DMS153 treated with DMSO at 0.1 percent for 48 hours (cell line): ENCODE data around the gene HABP4.

Experiments used
- DNase-seq: peaks from one replicate; lab custom pipeline; 2025; ENCODE audit not compliant: unreplicated experiment; lab: John Stamatoyannopoulos, UW

HABP4 gene

GRCh38 chr9:96467784-96468183 is 17.8 kb downstream of the HABP4 start:
- DNase-seq = no peak

- no peak for DNase-seq
Observed at GRCh38 chr9:96476013-96476412, 26.0 kb downstream of the HABP4 start.

GRCh38 chr9:96476591-96476990 is 26.6 kb downstream of the HABP4 start:
- DNase-seq = no peak

GRCh38 chr9:96478829-96479371 is 28.9 kb downstream of the HABP4 start:
- DNase-seq = no peak

GRCh38 chr9:96480736-96481135 is 30.8 kb downstream of the HABP4 start:
- DNase-seq = no peak

GRCh38 chr9:96482476-96482875 is 32.5 kb downstream of the HABP4 start:
- DNase-seq = no peak

- no peak for DNase-seq
Observed at GRCh38 chr9:96483197-96483596, 33.2 kb downstream of the HABP4 start.

GRCh38 chr9:96483733-96484390 is 33.9 kb downstream of the HABP4 start:
- DNase-seq = no peak

GRCh38 chr9:96484521-96484931 is 34.6 kb downstream of the HABP4 start:
- no peak for DNase-seq

GRCh38 chr9:96485280-96485679 is 35.3 kb downstream of the HABP4 start:
- no peak for DNase-seq

- no peak for DNase-seq
Observed at GRCh38 chr9:96486386-96487028, 36.5 kb downstream of the HABP4 start.

- no peak for DNase-seq
Observed at GRCh38 chr9:96487029-96487396, 37.0 kb downstream of the HABP4 start.

GRCh38 chr9:96487949-96488348 is 38.0 kb downstream of the HABP4 start:
- no peak for DNase-seq

- DNase-seq = no peak
Observed at GRCh38 chr9:96489482-96489979, 39.6 kb downstream of the HABP4 start.

- no peak for DNase-seq
Observed at GRCh38 chr9:96490534-96491078, 40.6 kb downstream of the HABP4 start.

- DNase-seq = no peak
Observed at GRCh38 chr9:96491079-96491879, 41.3 kb downstream of the HABP4 start.

- DNase-seq = no peak
Observed at GRCh38 chr9:96491880-96492525, 42.0 kb downstream of the HABP4 start.

- no peak for DNase-seq
Observed at GRCh38 chr9:96492993-96493531, 43.1 kb downstream of the HABP4 start.

- DNase-seq = no peak
Observed at GRCh38 chr9:96493757-96494156, 43.8 kb downstream of the HABP4 start.

- no peak for DNase-seq
Observed at GRCh38 chr9:96494215-96494800, 44.3 kb downstream of the HABP4 start.
